Loucy (cell line): ENCODE results near the gene CD8A.

Source experiments
- H2AFZ ChIP-seq: fragments of 200-600 bp; sonication (generic); 2 replicates; pipeline ENCODE4 v1.6.0; 2016; ENCODE audit warnings: antibody characterized with exemption, mild to moderate bottlenecking, low read length, moderate library complexity
- H3F3A ChIP-seq: fragments of 200-600 bp; 2 replicates; pipeline ENCODE4 v1.6.0; 2016; ENCODE audit warnings: antibody characterized with exemption, low read depth, mild to moderate bottlenecking
- H3K27me3 ChIP-seq: fragments of 200-600 bp; sonication (generic); 2 replicates; pipeline ENCODE4 v1.6.1; 2014; ENCODE audit warnings: low read length, mild to moderate bottlenecking; ENCODE audit not compliant: insufficient read depth, poor library complexity, severe bottlenecking
- H3K36me3 ChIP-seq: fragments of 200-600 bp; sonication (generic); 2 replicates; pipeline ENCODE4 v1.6.1; 2016; ENCODE audit warnings: low read length; ENCODE audit not compliant: insufficient read depth
- H3K4me1 ChIP-seq: fragments of 200-600 bp; sonication (generic); 2 replicates; pipeline ENCODE4 v1.5.1; 2014; ENCODE audit warnings: low read length, mild to moderate bottlenecking; ENCODE audit not compliant: insufficient read depth, poor library complexity, severe bottlenecking
- H3K4me2 ChIP-seq: fragments of 200-600 bp; sonication (generic); 2 replicates; pipeline ENCODE4 v1.6.0; 2014; ENCODE audit warnings: antibody characterized with exemption, low read length, low read depth, mild to moderate bottlenecking; ENCODE audit not compliant: poor library complexity, severe bottlenecking
- H3K4me3 ChIP-seq: fragments of 200-600 bp; sonication (generic); 2 replicates; pipeline ENCODE4 v1.5.1; 2014; ENCODE audit warnings: low read length, mild to moderate bottlenecking, mixed read lengths; ENCODE audit not compliant: poor library complexity, severe bottlenecking
- H3K79me2 ChIP-seq: fragments of 200-600 bp; sonication (generic); 2 replicates; pipeline ENCODE4 v1.6.1; 2014; ENCODE audit warnings: low read length; ENCODE audit not compliant: insufficient read depth
- H3K9ac ChIP-seq: fragments of 200-600 bp; sonication (generic); 2 replicates; pipeline ENCODE4 v1.6.0; 2014; ENCODE audit warnings: mild to moderate bottlenecking, low read depth, low read length, moderate library complexity; ENCODE audit not compliant: poor library complexity, severe bottlenecking
- H3K9me2 ChIP-seq: fragments of 200-600 bp; sonication (generic); replicated peaks from 2 replicates; pipeline ENCODE4 v1.6.1; 2016; ENCODE audit warnings: low read depth, low read length, mixed read lengths
- H3K9me3 ChIP-seq: fragments of 200-600 bp; sonication (generic); 2 replicates; pipeline ENCODE4 v1.6.1; 2014; ENCODE audit warnings: mild to moderate bottlenecking, antibody characterized with exemption, low read length, low read depth; ENCODE audit not compliant: insufficient read depth
- H4K20me1 ChIP-seq: fragments of 200-600 bp; sonication (generic); 2 replicates; pipeline ENCODE4 v1.6.0; 2014; ENCODE audit warnings: antibody characterized with exemption, low read length, mild to moderate bottlenecking; ENCODE audit not compliant: insufficient read depth, poor library complexity, severe bottlenecking
- CTCF ChIP-seq: fragments of 200-600 bp; sonication (generic); conservative IDR thresholded peaks from 2 replicates; pipeline ENCODE4 v1.5.1; 2014; ENCODE audit warnings: mild to moderate bottlenecking, antibody characterized with exemption, low read length
- EZH2phosphoT487 ChIP-seq: fragments of 200-600 bp; IDR thresholded peaks from 2 replicates; pipeline ENCODE4 v1.6.1; 2018; ENCODE audit warnings: antibody characterized with exemption, mild to moderate bottlenecking, moderate library complexity, borderline replicate concordance

Gene CD8A

GRCh38 chr2:86783615-86784339 is 6.9 kb downstream of the CD8A start:
- Histone ChIP-seq H4K20me1 (no peaks in the 10 kb centered on the region), H2AFZ (no peak overlapping the region), H3K9me2 (no peaks in the 10 kb centered on the region), H3K4me2 (no peak overlapping the region), H3K4me1 (no peaks in the 10 kb centered on the region), H3K27me3 (no peaks in the 10 kb centered on the region), H3K9me3 (no peaks in the 10 kb centered on the region), H3F3A (no peaks in the 10 kb centered on the region), H3K79me2 (no peaks in the 10 kb centered on the region), H3K36me3 (no peaks in the 10 kb centered on the region), H3K4me3 (no peak overlapping the region), H3K9ac (no peak overlapping the region)
- TF ChIP-seq EZH2phosphoT487 = no peak
- no peak for TF ChIP-seq CTCF

GRCh38 chr2:86782748-86783147 is 8.0 kb downstream of the CD8A start:
- H3K36me3 ChIP-seq = no peaks in the 10 kb centered on the region
- no peaks in the 10 kb centered on the region for H3K4me1 ChIP-seq
- no peaks in the 10 kb centered on the region for H3F3A ChIP-seq
- H3K27me3 ChIP-seq = no peaks in the 10 kb centered on the region
- TF ChIP-seq EZH2phosphoT487 (no peak), CTCF (no peak)
- no peak overlapping the region for H3K4me3 ChIP-seq
- H3K9me3 ChIP-seq = no peaks in the 10 kb centered on the region
- no peak overlapping the region for H3K4me2 ChIP-seq
- H4K20me1 ChIP-seq = no peaks in the 10 kb centered on the region
- no peak overlapping the region for H2AFZ ChIP-seq
- no peaks in the 10 kb centered on the region for H3K79me2 ChIP-seq
- H3K9me2 ChIP-seq = no peaks in the 10 kb centered on the region
- H3K9ac ChIP-seq = no peak overlapping the region

- peaks cover 11% of the 10 kb centered on the region; the same call in 1 of the 2 replicates for H3K36me3 ChIP-seq
- TF ChIP-seq CTCF (no peak), EZH2phosphoT487 (no peak)
- no peaks in the 10 kb centered on the region for H3K27me3 ChIP-seq
- H4K20me1 ChIP-seq = no peaks in the 10 kb centered on the region
- H3K4me3 ChIP-seq = no peak overlapping the region
- no peaks in the 10 kb centered on the region for H3K4me1 ChIP-seq
- H3K9me2 ChIP-seq = no peaks in the 10 kb centered on the region
- H3K79me2 ChIP-seq = no peaks in the 10 kb centered on the region
- H2AFZ ChIP-seq = no peak overlapping the region
- H3K9ac ChIP-seq = no peak overlapping the region
- no peaks in the 10 kb centered on the region for H3K9me3 ChIP-seq
- no peaks in the 10 kb centered on the region for H3F3A ChIP-seq
- no peak overlapping the region for H3K4me2 ChIP-seq
These were observed 9.3 kb downstream of the CD8A start for GRCh38 chr2:86781363-86781762.
